ENCODE measurements around the gene LRP5.

GRCh38 chr11:68361702-68362101 is 49.3 kb downstream of the LRP5 start:
- TF ChIP-seq POLR2AphosphoS5 (IDR thresholded peaks at IDR 0.05; ENCODE audit: insufficient read depth in 1 of 2, low read depth in 1 of 2) (no peak), CTCF (IDR thresholded peaks at IDR 0.05) (no peak)

Measured in vagina (tissue), 2 donors.